ENCODE data around the gene NVL.
A peak's percentile ranks its signal among the peaks of the same experiment; 100 is the strongest.
"Not testable (repeated sequence)": the region's sequence is repeated elsewhere in the genome, so short reads cannot be mapped to it uniquely, and the experiment has no call there.

Gene NVL

DNA sequence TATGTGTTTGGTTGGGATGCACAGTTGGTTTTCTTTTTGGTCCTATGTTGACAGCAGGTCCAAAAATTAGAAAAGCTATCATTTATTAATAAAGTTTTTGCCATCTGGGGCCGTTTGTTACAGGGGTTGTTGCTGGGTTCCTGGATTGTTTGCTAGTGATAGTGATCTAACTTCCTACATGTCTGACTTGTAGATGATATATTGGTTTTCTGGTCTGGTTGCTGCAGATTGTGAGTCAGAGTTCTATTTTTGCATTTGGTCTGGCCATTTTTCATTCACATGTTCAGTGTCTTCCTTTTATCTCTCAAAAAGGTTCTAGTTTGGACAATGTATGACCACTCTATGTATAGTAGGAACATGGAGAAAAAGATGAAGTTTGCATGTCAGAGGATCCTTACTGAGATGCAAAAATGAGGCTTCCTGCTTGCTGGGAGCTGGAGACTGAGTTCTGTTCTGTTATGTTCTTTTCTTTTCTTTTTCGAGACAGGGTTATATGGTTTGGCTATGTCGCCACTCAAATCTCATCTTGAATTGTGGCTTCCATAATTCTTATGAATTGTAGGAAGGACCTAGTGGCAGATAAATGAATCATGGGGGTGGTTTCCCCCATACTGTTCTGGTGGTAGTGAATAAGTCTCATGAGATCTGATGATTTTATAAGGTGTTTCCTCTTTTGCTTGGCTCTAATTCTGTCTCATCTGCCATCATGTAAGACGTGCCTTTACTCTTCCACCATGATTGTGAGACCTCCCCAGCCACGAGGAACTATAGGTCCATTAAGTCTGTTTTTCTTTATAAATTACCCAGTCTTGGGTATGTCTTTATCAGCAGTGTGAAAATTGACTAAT is 4.2 kb upstream of the NVL start:
- DNase-seq (ENCODE audit: low spot score): no peak

- peak; percentile 73 for DNase-seq (ENCODE audit: low spot score)
These were observed 3.4 kb upstream of the NVL start for GRCh38 chr1:224333309-224333926.

DNA sequence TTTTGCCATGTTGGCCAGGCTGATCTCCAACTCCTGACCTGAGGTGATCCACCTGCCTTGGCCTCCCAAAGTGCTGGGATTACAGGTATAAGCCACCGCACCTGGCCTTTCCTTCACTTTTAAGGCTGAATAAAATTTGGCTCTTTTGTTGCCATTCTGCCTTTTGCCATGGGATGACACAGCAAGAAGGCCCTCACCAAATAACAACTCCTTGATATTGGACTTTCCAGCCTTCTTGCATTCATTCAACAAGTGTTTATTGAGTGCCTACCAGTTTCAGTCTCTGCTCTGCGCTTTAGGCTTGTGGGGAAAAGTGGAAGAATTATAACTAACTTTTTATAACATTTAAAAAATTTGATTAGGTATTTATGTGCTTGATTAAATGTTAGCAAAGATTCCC is 1.9 kb upstream of the NVL start:
- DNase-seq (ENCODE audit: low spot score): no peak

GRCh38 chr1:224331326-224331725 is 1.4 kb upstream of the NVL start:
- no peak for DNase-seq (ENCODE audit: low spot score)

- no peak for DNase-seq (ENCODE audit: low spot score)
These were observed 509 bp downstream of the NVL start for GRCh38 chr1:224329484-224329841.

DNA sequence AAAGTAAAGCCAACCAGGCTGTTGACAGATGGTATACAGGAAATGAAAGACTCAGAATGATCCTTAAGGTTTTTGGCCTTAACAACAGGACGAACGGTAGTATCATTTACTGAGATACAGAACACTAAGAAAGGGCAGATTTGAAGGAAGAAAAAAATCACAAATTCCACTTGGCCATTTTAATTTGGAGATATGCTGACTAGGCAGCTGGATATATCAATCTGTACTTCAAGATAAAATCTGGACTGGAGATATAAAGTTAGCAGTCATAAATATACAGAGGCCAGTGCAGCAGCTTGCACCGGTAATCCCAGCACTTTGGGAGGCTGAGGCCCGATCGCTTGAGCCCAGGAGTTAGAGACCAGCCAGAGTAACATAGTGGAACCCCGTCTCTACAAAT is 1.3 kb downstream of the NVL start:
- DNase-seq (ENCODE audit: low spot score): no peak

GRCh38 chr1:224325959-224326358 is 4.0 kb downstream of the NVL start:
- no peak for DNase-seq (ENCODE audit: low spot score)

DNA sequence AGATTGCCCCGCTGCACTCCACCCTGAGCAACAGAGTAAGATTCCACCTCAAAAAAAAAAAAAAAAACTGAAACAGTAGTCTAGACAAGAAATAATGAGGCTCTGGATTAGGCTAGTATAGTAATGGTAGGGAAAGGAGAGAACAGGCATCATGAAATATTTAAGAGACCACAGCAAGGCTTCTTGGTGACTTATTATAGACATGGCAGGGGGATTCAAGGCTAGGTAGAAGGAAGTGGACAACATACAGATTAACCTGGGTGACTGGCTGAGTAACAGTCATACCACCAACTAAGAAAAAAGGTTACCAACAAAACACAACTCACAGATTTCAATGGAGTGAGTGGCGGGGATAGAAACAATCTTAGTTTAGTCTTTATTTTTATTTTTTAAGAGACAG is 8.3 kb downstream of the NVL start:
- DNase-seq (ENCODE audit: low spot score): no peak

DNA sequence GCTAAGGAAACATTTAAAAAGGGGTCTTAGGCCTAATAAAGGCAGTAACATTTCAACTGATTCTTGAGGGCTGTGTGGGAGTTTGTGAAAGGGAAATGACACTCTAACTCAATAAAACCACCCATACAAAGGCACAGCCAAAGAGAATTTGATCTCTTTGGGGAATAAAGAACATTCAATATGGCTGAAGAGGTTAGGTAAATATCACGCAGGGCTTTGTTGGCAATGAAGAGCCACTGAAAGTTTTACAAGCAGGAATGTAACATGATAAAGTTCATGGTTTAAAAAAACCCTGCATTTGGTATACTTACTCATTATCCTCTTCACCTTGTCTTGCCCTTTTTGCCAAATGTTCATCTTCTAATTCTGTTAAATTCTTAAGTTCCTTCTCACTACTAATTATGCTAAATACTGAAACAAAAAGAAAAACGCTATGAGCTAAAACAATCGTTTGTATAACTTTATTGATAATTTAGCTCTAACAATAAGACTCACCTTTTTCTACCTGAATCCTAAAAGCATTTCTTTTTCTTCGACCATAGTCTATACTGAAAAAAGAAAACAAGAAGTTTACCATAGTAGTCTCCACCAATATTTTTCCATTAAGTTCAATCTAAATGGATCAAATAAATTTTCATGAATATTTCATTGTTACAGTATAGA is 12.5 kb downstream of the NVL start:
- no peak for DNase-seq (ENCODE audit: low spot score)

- no peak for DNase-seq (ENCODE audit: low spot score)
These were observed 17.9 kb downstream of the NVL start for GRCh38 chr1:224312025-224312424.

GRCh38 chr1:224311503-224311902 is 18.5 kb downstream of the NVL start:
- not testable (repeated sequence) for DNase-seq (ENCODE audit: low spot score)

GRCh38 chr1:224308064-224308463 is 21.9 kb downstream of the NVL start:
- DNase-seq (ENCODE audit: low spot score): no peak

- no peak for DNase-seq (ENCODE audit: low spot score)
These were observed 25.2 kb downstream of the NVL start for GRCh38 chr1:224304767-224305166.

DNA sequence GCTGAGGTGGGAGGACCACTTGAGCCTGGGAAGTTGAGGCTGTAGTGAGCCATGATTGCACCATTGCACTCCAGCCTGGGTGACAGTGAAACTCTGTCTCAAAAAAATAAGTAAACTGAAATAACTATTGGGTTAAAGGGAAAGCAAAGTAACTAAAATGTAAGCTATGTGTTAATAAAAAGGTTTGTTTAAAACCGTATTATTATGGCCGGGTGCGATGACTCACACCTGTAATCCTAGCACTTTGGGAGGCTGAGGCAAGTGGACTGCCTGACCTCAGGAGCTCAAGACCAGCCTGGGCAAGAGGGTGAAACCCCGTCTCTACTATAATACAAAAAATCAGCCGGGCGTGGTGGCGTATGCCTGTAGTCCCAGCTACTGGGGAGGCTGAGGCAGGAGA is 27.0 kb downstream of the NVL start:
- DNase-seq (ENCODE audit: low spot score): no peak

GRCh38 chr1:224301391-224301790 is 28.6 kb downstream of the NVL start:
- DNase-seq (ENCODE audit: low spot score): no peak

DNA sequence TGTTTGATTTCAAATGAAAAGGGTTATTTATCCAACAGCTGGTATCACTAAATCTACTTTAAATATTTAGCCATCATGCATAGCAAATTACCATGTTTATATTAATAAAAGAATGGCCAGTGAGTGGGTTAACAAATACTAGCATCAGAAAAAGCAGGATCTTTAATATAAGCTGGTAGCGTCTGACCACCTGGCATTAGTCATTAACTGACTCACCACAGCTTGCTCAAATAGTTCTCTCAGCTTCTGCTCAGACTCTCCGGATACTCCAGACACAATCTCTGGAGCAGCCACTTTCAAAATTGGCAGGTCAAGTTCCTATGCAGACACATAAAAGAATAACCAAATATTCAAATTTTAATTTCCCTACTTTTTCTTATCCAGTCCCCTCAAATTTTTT is 29.6 kb downstream of the NVL start:
- peak; percentile 9 for DNase-seq (ENCODE audit: low spot score)

- no peak for DNase-seq (ENCODE audit: low spot score)
These were observed 31.3 kb downstream of the NVL start for GRCh38 chr1:224298346-224299330.

DNA sequence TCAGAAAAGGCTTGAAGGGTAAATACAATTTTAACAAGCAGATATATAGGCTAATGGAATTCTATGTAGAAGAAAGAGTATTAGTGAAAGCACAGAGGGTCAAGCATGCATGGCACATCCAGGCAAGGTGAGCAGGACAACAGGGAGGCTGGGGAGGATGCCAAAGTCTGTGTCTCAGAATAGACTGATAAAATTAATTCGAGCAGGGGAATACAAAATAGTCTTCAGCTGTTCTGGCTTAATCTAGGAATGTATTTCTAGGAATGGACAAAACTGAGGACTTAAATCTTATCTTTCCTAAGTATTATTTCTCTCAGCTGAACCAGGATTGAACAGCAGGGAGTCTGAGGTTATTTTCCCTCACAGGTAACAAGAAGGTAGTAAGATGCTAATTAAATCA is 35.2 kb downstream of the NVL start:
- DNase-seq (ENCODE audit: low spot score): no peak

DNA sequence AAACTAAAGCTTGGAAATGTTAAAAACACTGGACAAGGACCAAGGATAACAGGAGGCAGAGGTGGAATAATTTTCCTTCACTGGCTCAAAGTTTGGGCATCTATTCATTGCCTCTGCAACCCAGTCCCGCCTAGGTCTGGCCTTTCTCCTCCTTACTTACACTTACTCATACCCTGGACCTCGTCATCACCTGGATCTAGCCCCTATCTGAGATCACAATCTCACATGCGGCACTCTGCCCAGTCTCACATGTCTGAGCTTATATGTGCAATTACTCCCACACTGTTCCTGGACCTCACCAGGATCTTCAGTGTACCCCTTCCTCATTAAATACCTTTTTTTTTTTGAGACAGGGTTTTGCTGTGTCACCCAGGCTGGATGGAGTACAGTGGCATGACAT is 37.6 kb downstream of the NVL start:
- no peak for DNase-seq (ENCODE audit: low spot score)

DNA sequence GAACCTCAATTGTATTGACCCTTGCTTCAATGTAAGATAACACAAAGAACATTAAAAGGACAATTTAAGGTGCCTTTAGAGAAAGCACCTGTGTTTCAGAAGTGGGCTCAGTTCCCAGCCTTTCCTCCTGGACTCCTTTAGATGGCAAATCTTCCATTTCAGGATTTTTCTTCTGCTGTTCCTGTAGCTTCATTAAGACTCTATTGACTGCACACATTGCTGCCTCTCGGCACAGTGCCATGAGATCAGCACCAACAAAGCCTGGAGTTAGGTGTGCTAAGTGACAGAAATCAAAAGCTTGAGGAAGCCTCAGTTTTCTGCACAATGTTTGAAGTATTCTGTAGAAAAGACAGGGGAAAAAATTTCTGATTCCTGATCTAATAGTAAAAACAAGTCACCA is 40.6 kb downstream of the NVL start:
- DNase-seq (ENCODE audit: low spot score): no peak

DNA sequence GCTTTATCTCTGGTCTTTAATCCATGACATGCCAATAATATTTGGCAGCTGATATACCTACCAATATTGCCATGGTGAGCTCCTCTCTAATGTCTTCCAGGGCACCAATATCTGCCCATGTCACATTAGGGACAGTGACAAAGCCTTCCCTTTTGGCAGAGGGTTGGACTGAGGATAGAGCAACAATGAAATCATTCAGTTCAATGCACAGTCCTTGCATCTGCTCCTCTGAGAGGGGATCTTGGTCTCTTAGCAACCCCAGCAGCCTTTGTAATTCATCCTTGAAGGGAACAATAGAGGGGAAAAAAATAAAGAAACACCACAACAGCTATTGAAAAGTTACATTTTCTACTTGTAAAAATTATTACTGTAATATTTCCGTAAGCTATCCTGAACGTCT is 42.3 kb downstream of the NVL start:
- DNase-seq (ENCODE audit: low spot score): no peak

GRCh38 chr1:224282140-224282539 is 47.8 kb downstream of the NVL start:
- no peak for DNase-seq (ENCODE audit: low spot score)
